ENCODE results near the gene CLDN16.

Gene CLDN16

DNA sequence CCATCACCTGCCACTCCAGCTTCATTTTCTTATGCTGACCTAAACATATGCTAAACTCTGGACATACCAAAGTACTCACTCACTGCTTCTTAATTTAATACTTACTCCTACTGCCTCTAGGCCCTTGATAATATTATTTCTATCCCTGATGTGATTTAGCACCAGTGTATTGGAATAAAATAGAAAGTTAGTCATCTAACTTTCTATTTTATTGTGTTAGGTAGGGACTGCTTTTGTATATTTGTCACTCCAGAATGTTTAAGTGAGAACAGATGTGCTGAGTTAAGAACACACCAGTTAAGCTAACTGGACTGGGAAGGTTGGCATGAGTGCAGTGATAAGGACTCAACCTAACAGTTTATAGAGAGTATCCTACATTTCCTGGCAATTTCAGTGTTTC lies 6.5 kb upstream of the CLDN16 start:
- DNase-seq = no peak

DNA sequence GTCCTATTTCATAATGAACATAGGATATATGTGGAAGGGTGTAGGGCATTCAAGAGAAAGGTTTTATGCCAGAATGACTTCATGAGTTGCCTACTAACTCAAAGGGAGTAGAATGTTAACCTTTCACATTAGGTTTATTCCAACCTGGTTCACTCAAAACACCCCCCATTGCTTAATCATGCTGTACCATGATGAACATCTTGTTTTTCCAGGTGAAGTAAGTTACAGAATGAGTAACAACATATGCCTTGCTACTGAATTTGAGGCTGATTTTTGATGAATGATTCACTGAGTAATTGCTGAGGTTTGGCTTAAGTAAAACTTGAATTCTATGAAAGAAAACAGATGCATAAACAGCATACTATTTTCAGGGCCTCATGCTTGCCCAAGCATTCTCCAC lies 5.9 kb upstream of the CLDN16 start:
- DNase-seq = no peak

DNA sequence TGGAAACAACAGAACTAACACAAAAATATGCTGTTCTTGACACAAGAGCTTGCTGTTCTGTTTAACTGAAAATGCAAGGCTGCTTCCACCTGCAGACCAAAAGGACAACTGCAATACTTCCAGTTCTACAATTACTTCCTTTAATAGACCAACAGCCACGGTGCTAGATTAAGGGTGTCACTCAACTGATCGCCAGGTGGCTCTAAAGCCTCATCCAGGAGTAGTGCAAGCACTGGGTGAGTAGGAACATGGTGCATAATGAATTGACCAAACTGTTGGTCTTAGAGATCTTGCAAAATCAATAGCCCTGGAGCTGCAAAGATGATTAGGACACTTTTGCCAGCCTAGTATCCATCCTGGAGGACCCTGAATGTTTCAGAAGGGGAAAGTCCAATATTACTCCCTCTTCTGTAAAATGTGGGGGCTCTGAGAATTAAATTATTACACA lies 3.6 kb upstream of the CLDN16 start:
- DNase-seq = no peak

DNA sequence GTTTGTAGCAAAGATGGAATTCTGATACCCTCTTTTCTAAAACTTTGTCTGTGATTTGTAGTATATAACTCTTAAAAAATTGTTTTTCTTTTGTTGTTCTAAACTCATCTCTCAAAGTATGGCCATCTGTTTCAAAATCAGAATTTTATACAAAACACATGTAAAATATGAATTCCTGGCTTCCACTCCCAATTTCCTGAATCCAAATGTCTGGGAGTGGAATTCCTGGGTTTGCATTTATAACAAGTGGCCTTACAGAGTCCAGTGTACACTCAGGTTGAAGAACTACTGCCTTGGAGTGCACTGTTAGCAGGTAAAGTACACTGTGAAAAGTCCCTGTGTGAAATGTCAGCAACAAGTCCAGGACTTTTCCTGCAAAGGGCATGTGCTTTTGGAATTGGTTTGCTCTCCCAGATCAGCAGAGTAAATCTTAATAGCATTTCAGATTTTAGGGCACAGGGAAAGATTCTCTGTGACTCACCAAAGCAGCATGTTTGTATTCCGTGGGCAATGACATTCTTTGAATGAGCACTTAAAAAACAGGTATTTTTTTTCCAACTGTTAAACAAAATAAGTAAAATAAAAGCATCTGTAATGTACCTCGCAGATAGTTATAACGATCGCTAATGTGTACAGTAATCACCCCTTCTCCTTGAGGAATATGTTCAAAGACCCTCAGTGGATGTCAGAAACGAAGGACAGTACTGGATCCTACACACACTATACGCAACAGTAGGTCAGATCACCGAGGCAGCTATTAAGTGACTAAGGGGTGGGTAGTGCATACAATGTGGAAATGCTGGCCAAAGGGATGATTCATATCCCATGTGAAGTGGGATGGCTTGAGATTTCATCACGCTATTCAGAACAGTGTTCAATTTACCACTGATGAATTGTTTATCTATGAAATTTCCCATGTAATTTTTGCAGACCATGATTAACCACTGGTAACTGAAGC lies 2.0 kb upstream of the CLDN16 start:
- DNase-seq = no peak

DNA sequence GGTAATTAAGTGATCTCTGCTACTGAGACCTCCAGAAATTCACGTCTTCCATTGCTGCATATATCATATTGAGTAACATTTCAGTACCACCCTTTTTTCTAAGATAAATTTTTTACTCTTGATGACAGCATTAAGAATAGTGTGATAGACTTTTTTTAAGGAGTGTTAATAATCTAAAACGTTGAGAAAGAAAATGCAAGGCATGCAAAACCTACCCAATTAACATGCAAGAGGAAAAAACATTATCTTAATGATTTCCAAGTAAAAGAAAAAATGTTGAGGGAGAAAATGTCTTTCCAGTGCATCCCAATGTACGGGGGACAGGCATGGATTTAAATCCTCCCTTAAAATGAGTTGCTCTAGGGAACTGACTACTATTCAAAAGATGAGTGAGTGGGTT lies 740 bp downstream of the CLDN16 start:
- DNase-seq = no peak

- DNase-seq = no peak
Measured at GRCh38 chr3:190396001-190396400, 8.0 kb downstream of the CLDN16 start.

DNA sequence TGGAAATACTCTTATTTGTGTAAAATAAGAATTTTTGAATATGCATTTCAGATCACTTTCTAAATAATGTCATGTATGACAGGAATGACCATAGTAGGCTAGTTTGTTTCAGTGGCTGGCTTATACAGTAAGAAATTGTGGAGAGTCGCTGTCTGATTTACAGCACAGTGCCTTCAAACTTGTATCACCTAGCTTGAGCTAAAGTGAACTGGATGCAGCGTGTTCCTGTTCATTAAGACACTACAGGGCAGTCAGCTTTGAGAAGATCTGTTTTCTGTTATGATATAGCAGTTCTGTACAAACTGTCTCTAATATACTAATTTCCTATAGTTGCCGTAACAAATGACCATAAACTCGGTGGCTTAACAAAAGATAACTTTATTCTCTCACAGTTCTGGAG lies 9.9 kb downstream of the CLDN16 start:
- no peak for DNase-seq

GRCh38 chr3:190399677-190400076 lies 11.7 kb downstream of the CLDN16 start:
- DNase-seq = no peak

DNA sequence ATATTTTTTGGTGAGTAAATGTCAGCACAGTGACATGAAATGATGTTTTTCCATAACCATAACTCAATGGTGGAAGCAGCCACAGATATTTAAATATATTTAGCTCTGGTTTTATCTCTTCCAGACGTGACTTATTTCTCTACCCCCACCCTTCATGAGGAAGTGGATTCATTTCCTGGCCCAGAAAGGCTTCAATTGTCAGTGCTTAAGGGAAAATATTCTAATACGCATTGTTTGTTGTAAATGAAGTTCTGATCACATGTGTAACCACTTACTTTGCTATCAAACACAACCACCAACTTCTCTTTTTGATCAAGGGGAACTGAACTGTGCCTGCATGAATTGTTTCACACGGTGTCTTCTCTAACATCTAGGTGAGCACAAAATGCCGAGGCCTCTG lies 14.0 kb downstream of the CLDN16 start:
- DNase-seq = no peak

DNA sequence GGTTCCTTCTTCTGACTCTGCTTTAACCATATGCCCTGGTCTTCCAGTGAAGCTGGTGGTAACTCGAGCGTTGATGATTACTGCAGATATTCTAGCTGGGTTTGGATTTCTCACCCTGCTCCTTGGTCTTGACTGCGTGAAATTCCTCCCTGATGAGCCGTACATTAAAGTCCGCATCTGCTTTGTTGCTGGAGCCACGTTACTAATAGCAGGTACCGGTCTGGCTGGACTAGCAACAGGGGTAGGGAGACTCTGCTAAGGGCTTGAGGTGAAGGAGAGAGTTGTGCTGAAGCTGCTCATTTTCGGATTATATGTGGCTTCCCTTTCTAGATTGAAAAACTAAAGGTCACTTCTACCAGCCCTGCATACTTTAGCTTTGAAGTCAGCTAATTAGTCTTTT lies 16.8 kb downstream of the CLDN16 start:
- no peak for DNase-seq

- no peak for DNase-seq
Measured at GRCh38 chr3:190414297-190414696, 26.3 kb downstream of the CLDN16 start.

- DNase-seq = no peak
Measured at GRCh38 chr3:190424108-190424477, 36.1 kb downstream of the CLDN16 start.

GRCh38 chr3:190424478-190425439 lies 36.8 kb downstream of the CLDN16 start:
- DNase-seq = no peak

GRCh38 chr3:190425833-190426232 lies 37.9 kb downstream of the CLDN16 start:
- DNase-seq = no peak

DNA sequence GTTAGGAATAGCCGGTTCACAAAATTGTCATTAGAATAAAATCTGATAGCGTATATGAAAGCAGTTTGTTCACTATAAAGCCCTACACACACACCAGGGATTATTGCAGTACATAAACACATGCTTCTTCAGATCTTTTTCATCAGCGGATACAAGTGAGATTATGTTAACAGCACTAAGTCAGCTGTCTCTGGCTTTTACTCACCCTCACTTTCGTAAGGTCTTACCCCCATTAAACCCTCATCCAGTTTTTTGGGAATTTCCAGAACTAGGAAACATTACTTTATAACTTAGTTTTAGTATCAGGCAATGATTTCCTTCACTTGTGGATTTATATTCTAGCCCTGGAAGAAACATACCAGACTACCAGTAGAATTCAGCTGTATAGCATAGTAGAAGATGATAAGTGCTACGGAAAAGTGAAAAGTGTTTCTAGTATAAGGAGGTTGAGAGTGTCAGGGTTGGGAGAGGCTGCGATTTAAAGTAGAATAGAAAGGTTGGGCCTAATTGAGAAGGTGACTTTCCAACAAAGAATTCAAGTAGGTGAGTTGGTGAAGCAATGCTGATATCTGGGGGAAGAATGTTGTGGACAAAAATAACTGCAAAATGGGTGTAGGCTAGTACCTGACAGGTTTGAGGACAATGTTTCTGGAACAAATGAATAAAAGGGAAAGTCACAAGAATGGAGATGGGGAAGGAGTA lies 39.0 kb downstream of the CLDN16 start:
- DNase-seq = no peak

DNA sequence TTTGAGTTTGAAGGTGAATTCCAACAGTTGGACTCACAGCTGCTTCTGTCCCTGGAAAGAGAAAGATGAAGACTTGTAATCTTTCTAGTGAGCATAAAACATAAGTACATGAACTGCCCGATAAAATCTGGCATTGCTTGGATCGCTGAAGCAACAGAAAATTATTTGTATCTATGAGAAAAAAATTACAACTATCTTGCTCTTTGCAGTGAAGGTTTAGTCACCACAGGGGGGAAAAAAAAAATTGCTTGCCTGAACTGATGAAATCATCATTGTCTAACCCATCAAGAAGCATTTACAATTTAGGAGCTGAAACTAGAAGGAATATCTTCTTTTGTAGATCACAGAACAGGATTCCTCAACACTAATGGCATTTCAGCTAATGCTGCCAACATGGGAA lies 41.7 kb downstream of the CLDN16 start:
- no peak for DNase-seq

GRCh38 chr3:190430906-190431305 lies 42.9 kb downstream of the CLDN16 start:
- no peak for DNase-seq

GRCh38 chr3:190432216-190432615 lies 44.3 kb downstream of the CLDN16 start:
- DNase-seq = no peak

- no peak for DNase-seq
Measured at GRCh38 chr3:190433626-190434025, 45.7 kb downstream of the CLDN16 start.

DNA sequence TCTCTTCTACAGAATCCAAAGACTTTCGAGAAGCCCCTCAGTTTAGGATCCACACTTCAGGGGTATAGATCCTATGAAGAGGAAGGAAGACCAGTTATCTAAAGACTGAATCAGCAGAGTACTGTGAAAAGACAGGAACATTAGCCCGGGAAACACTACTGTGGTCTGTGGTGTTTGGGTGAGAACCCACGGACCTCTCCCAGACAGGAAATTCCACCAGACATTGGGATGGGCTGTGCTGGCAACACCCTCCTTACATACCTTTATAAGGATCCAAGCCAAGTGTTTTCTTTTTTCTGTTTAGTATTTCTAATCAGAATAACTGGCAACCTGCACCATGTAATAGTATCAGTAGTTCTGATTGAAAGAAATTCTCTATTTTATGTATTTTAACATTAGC lies 47.7 kb downstream of the CLDN16 start:
- no peak for DNase-seq

GRCh38 chr3:190436331-190436730 lies 48.4 kb downstream of the CLDN16 start:
- no peak for DNase-seq

GRCh38 chr3:190442240-190442639 lies 54.3 kb downstream of the CLDN16 start:
- no peak for DNase-seq

DNA sequence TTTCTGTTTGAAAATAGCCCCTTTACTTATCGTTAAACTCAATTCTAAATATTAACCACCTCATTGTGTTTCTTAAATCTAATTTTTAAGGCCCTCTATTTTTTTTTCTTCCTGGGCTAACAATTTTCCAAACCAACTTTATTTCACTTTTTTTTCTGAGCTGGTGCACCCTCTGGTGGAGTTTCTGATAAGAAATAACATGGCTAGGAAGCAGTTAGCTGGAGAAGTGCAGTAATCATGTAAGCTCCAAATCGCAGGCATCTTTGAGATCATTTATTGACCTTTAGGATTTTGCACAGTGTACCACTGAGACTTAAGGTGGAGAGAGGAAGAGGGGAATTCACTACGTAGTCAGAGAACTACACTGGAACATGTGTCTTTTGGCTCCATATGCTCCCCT lies 55.3 kb downstream of the CLDN16 start:
- DNase-seq = no peak

All from NCI-H2029 treated with DMSO at 0.1 percent for 48 hours (cell line).